ENCODE data around the gene KRT14.

Gene KRT14

DNA sequence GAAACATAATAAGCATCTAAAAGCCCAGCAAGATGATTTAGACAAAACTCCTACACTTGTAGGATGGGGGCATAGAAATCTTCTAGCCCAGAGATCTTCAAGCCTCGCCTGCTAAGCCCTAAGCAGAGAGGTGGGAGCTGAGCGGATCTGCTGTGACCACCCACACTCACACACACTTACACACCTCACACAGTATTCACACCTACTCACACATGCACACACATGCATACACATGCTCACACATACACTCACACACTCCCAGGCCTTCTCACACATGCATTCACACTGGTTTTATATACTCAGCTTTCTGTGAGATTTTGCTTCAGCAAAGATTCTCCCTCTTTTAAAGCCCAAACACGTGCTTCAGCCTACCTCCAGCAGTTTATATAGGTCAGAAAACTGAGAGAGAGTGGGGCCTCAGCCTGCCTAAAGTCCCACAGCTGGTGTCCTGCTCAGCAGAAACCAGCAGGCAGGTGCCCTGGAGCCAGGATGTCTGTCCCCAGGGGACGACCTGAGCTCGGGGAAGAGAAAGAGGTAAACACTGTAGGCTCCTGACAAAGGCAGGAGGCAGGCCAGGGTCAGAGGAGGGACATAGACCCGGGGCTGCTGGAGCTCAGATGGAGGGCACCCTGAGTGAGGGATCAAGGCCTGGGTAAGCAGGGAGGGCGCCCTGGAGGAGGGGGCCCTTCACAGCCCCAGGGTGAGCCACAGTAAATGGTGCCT, 46.6 kb downstream of the KRT14 start:
- no peak for TF ChIP-seq ZNF274 (IDR thresholded peaks at IDR 0.05; ENCODE audit: low read depth, low read length)
- H3K4me3 ChIP-seq (ENCODE audit: low read length), result no peak overlapping the region

DNA sequence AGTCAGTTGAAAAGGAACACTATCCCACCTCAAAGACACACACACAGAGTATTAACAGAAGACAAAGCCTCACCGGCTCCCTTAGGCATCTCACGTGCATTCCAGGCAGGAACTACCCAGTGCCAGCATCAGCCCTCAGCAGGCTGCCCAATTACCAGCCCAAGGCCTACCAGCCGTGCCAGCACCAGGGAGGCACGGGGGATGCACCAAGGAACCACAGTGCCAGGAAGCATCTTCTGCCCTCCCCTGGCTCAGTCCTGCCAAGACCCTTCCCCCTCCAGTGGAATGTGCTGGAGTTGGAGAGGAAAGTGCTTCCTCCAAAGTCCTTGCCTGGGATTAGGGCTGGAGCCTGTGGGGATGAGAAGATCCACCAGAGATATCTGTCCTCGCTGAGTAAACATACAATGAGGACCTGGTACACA, 47.6 kb downstream of the KRT14 start:
- no peak overlapping the region for H3K4me3 ChIP-seq (ENCODE audit: low read length)
- no peak for TF ChIP-seq ZNF274 (IDR thresholded peaks at IDR 0.05; ENCODE audit: low read depth, low read length)

DNA sequence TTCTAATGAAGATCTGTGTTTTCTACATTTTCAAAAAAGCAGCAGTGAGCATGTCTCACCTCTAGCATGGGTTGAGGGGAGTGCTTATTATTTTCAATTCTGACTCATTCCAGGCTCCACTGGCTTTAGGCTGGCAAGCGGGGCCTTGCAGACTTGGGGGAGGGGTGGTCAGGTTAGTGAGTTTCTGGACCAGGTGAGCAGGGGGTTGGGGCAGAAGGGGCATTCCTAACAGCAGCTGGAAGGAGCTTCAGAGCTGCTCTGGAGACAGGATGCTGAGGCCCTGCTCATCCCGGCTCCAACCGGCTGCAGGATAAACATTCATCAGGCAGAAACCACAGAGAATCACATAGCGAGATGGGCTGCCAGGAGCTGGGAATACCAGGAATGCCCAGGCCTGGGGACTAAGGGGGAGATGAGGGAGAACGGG, 48.1 kb downstream of the KRT14 start:
- no peak for TF ChIP-seq ZNF274 (IDR thresholded peaks at IDR 0.05; ENCODE audit: low read depth, low read length)
- H3K4me3 ChIP-seq (ENCODE audit: low read length), result no peak overlapping the region

DNA sequence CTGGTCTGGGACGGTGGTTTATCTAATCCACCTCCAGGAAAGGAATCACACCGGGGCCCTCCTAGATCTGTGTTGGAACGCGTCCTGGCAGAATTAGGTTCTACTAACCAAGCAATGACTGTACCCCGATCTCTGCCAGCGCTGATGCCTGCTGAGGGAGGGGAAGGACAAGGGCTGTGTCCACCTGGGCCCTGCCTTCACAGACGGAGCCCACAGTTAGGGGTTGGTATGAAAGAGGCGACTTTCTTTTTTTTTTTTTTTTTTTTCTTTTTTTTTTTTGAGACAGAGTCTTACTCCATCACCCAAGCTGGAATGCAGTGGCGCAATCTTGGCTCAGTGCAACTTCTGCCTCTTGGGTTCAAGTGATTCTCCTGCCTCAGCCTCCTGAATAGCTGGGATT, 48.7 kb downstream of the KRT14 start:
- TF ChIP-seq ZNF274 (IDR thresholded peaks at IDR 0.05; ENCODE audit: low read depth, low read length), result no peak
- H3K4me3 ChIP-seq (ENCODE audit: low read length), result no peak overlapping the region

DNA sequence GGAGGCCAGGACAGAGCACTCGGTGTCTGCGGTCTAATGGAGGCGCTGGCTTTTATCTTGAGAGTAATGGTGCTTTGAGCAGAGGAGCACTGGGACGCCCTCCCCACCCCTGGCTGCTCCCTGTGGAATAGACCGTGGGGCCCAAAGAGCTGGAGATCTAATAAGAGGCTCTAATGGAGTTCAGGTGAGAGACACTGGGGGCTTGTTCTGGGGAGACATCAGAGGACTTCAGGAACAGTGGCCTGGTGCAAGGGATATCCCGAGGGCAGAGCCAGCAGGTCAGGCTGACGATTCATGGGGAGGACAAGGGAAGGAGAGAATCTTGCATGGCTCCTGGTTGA, 49.1 kb downstream of the KRT14 start:
- no peak for TF ChIP-seq ZNF274 (IDR thresholded peaks at IDR 0.05; ENCODE audit: low read depth, low read length)
- H3K4me3 ChIP-seq (ENCODE audit: low read length), result no peak overlapping the region

DNA sequence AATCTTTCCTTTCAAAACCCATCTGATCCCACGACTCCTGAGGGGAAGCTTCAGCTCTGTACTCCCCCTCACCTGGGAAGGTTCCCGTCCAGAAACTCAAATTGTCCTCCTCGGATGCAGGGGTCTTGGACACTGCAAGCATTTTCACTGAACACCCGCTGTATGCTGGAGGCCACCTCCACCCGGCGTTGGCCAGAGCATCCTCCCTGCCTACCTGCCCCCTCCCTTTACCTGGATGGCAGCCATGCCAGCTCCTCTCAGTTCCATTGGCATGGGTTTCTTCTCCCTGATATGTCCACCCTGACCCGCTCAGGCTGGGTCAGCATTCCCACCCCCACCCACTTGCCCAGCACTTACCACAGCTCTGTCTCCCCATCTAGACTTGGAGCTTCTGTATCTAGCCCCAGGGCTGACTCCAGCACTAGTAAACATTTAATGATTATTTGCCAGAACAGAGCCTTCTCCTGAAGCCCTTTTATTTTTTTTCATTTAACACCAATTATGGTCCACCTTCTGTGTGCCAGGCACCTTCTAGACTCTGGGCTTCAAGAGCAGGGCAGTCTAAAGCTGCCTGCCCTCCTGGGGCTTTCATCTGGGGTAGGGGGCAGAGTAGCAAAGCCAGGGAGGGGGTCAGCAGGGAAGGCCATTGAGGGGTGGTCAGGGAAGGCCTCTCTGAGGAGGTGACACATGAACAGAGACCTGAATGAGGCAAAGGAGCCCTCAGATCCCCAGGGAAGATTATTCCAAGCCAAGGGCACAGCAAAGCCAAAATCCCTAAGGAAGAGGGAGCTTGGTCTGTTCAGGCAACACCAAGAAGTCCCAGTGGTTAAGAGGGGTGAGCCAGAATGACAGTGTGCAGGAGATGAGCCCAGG, 49.7 kb downstream of the KRT14 start:
- no peak for TF ChIP-seq ZNF274 (IDR thresholded peaks at IDR 0.05; ENCODE audit: low read depth, low read length)
- no peak overlapping the region for H3K4me3 ChIP-seq (ENCODE audit: low read length)

DNA sequence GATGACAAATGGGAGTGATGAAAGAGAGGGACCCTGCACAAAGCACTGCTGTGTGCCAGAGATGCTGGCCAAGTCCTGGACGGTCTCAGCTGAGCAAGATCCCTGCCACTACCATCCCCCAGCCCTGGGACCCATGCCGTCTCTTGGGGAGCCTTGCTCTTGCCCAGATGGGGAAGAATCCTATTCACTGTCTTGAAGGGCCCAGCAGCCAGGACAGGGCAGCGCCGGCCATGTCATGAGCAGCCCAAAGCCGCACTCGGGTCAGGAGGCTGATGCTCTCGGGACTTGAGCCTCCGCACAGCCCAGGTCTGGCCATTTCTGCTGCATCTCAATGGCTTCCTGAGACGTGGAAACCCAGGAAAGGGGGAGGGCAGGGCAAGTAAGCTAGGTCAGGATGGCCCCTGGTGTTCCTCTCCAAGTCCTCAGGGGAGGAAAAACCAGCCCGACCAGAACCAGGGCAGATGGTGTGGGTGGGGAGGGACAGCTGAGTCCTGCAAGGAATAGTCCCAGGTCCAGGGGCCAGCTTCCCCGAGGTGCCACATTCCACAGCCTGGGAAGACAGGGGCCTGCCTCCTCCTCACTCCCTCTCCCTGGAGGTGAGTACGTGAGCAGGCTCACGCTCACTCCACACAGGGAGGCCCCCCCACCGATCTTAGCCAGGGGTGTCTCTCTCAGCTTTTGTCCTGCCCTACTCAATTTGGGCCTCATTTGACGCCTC, 50.8 kb downstream of the KRT14 start:
- no peak overlapping the region for H3K4me3 ChIP-seq (ENCODE audit: low read length)
- no peak for TF ChIP-seq ZNF274 (IDR thresholded peaks at IDR 0.05; ENCODE audit: low read depth, low read length)

DNA sequence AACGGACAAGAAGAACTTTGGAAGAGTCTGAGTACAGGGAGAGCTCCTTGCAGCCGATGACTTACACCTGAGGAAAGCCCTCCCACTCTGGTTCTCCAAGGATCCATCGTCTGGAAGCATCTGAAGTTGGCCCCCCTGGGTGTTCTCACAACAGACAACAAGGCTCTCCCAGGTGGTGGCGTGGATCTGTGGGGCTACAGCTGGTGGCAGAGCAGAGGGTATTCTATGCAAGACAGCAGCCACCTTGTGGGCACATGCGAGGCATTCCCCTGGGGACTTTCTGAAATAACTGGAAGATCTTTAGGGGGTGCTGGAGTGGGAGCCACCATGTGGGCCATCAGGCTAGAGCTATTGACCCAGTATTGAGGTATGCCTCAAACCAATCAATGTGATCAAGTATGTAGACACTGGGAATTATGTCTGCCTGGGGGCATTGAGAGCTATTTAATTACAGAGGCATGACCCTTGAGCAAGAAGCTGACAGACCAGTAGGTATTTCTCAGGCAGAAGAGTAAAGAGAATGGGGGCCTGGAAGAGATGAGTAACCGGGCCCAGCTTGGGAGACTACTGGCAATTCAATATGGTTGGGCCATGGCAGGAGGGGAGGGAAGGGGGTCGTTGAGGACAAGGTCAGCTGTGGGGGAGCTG, 51.7 kb downstream of the KRT14 start:
- no peak for TF ChIP-seq ZNF274 (IDR thresholded peaks at IDR 0.05; ENCODE audit: low read depth, low read length)
- no peak overlapping the region for H3K4me3 ChIP-seq (ENCODE audit: low read length)

DNA sequence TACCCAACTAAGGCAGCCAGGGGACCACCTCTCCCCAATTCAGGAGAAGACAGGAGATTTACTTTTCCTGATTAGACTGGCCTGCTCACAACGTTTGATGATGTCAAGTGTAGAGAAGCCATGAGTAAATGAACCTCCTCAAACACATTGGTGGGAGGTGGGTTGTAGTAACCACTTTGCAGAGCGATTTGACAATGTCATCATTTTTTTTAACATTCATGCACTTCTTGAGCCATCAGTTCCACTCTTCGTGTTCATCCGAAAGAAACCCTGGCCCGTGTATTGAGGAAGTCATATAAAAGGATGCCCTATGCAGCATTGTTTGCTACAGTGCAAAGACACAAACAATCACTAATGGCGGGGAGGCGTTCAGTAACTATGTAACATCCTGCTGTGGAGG, 53.1 kb downstream of the KRT14 start:
- TF ChIP-seq ZNF274 (IDR thresholded peaks at IDR 0.05; ENCODE audit: low read depth, low read length), result no peak
- H3K4me3 ChIP-seq (ENCODE audit: low read length), result no peak overlapping the region

DNA sequence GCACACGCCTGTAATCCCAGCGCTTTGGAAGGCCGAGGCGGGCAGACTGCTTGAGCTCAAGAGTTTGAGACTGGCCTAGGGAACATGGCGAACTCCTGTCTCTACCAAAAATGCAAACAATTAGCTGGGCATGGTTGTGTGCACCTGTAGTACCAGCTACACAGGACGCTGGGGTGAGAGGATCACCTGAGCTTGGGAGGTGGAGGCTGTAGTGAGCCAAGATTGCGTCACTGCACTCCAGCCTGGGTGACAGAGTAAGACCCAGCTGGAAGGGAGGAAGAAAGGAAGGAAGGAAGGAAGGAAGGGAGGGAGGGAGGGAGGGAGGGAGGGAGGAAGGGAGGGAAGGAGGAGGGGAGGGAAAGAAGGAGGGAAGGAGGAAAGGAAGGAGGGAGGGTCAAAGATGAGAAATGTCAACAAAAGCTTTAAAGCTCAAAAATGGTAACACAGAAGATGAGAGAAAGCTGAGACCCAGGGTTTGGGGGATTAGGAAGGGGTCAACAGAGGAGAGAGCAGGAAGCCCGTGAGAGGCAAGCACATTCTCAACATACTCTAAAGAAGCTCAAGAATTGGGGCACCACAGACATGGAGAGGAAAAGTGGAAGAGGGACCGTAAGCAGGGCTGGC, 53.6 kb downstream of the KRT14 start:
- TF ChIP-seq ZNF274 (IDR thresholded peaks at IDR 0.05; ENCODE audit: low read depth, low read length), result no peak
- no peak overlapping the region for H3K4me3 ChIP-seq (ENCODE audit: low read length)

Measured in GM08714 (cell line).